ENCODE results near the gene CLEC18C.
"Not testable (repeated sequence)": the region's sequence is repeated elsewhere in the genome, so short reads cannot be mapped to it uniquely, and the experiment has no call there.

The CLEC18C gene

GRCh38 chr16:70173212-70173837, at the start of gene CLEC18C:
Gene CLEC18C, plus strand, starts transcription at chr16:70173787. Its CDS starts 492 bp downstream, at chr16:70174279.
- not testable (repeated sequence) for H3K27me3 ChIP-seq (replicated peaks; ENCODE audit: control insufficient read depth, insufficient read depth, low read length); DNase-seq (ENCODE audit: extremely low read depth, insufficient read length); H3K4me3 ChIP-seq (replicated peaks; ENCODE audit: low read depth, low read length); H3K36me3 ChIP-seq (ENCODE audit: control insufficient read depth, insufficient read depth, low read length)

- H3K4me3 ChIP-seq (replicated peaks; ENCODE audit: low read depth, low read length); DNase-seq (ENCODE audit: extremely low read depth, insufficient read length); H3K36me3 ChIP-seq (ENCODE audit: control insufficient read depth, insufficient read depth, low read length): not testable (repeated sequence)
These were observed 49.8 kb upstream of the CLEC18C start for GRCh38 chr16:70123822-70124221.

GRCh38 chr16:70126226-70126625, 47.4 kb upstream of the CLEC18C start:
- DNase-seq (ENCODE audit: extremely low read depth, insufficient read length); H3K27me3 ChIP-seq (replicated peaks; ENCODE audit: control insufficient read depth, insufficient read depth, low read length); H3K36me3 ChIP-seq (ENCODE audit: control insufficient read depth, insufficient read depth, low read length); H3K4me3 ChIP-seq (replicated peaks; ENCODE audit: low read depth, low read length): not testable (repeated sequence)

More at GRCh38 chr16:70123822-70124221, 49.8 kb upstream of the CLEC18C start:
- H3K27me3 ChIP-seq (replicated peaks; ENCODE audit: control insufficient read depth, insufficient read depth, low read length) = not testable (repeated sequence)

- not testable (repeated sequence) for H3K27me3 ChIP-seq (replicated peaks; ENCODE audit: control insufficient read depth, insufficient read depth, low read length); DNase-seq (ENCODE audit: extremely low read depth, insufficient read length); H3K4me3 ChIP-seq (replicated peaks; ENCODE audit: low read depth, low read length)
- peaks cover 13% of the 10 kb centered on the region for H3K36me3 ChIP-seq (ENCODE audit: control insufficient read depth, insufficient read depth, low read length)
These were observed 45.9 kb upstream of the CLEC18C start for GRCh38 chr16:70127706-70128105.

DNA sequence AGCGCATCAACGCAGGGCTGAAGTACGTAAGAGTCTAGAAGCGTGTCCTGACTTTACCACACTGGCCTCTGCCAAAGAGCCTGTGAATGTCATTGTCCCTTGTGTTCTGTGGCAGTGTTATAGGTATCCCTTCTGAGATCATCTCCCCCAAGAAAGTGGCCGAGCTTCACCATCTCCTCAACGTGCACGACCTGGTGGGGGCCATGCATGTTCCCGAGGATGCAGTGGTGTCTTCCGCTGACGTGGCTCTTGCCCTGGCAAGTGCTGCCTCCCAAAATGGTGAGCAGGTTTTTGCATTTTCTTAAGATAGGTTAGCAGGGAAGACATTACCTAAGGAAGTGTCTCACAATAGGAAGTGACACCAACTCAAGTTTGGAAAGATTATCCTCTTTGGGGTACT, 44.7 kb upstream of the CLEC18C start:
- H3K27me3 ChIP-seq (replicated peaks; ENCODE audit: control insufficient read depth, insufficient read depth, low read length); DNase-seq (ENCODE audit: extremely low read depth, insufficient read length); H3K4me3 ChIP-seq (replicated peaks; ENCODE audit: low read depth, low read length): not testable (repeated sequence)
- peaks cover 14% of the 10 kb centered on the region for H3K36me3 ChIP-seq (ENCODE audit: control insufficient read depth, insufficient read depth, low read length)

GRCh38 chr16:70135796-70136195, 37.8 kb upstream of the CLEC18C start:
- not testable (repeated sequence) for H3K4me3 ChIP-seq (replicated peaks; ENCODE audit: low read depth, low read length); DNase-seq (ENCODE audit: extremely low read depth, insufficient read length); H3K27me3 ChIP-seq (replicated peaks; ENCODE audit: control insufficient read depth, insufficient read depth, low read length)
- peaks cover 10% of the 10 kb centered on the region for H3K36me3 ChIP-seq (ENCODE audit: control insufficient read depth, insufficient read depth, low read length)

DNA sequence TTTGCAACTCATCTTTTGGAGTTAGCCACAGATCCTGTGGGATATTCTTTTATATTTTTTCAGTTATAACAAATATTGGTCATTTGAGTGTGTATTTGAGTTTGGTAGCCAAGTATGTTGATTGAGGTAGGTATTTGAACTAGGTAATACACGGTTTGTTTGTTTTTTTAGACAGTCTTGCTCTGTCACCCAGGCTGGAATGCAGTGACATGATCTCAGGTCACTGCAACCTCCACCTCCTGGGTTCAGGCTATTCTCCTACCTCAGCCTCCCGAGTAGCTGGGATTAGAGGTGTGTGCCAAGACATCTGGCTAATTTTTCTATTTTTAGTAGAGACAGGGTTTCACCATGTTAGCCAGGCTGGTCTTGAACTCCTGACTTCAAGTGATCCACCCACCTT, 37.0 kb upstream of the CLEC18C start:
- not testable (repeated sequence) for DNase-seq (ENCODE audit: extremely low read depth, insufficient read length); H3K27me3 ChIP-seq (replicated peaks; ENCODE audit: control insufficient read depth, insufficient read depth, low read length); H3K4me3 ChIP-seq (replicated peaks; ENCODE audit: low read depth, low read length); H3K36me3 ChIP-seq (ENCODE audit: control insufficient read depth, insufficient read depth, low read length)

DNA sequence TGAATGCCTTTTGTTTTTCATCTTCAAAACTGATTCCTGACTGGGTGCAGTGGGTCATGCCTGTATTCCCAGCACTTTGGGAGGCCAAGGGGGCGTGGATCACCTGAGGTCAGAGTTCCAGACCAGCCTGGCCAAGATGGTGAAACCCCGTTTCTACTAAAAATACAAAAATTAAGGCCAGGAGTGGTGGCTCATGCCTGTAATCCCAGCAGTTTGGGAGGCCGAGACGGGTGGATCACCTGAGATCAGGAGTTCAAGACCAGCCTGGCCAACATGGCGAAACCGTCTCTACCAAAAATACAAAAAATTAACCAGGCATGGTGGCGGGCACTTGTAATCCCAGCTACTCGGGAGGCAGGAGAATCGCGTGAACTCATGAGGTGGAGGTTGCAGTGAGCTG, 30.8 kb upstream of the CLEC18C start:
- not testable (repeated sequence) for H3K4me3 ChIP-seq (replicated peaks; ENCODE audit: low read depth, low read length); H3K36me3 ChIP-seq (ENCODE audit: control insufficient read depth, insufficient read depth, low read length); H3K27me3 ChIP-seq (replicated peaks; ENCODE audit: control insufficient read depth, insufficient read depth, low read length); DNase-seq (ENCODE audit: extremely low read depth, insufficient read length)

GRCh38 chr16:70143231-70143895, 30.2 kb upstream of the CLEC18C start:
- not testable (repeated sequence) for DNase-seq (ENCODE audit: extremely low read depth, insufficient read length); H3K27me3 ChIP-seq (replicated peaks; ENCODE audit: control insufficient read depth, insufficient read depth, low read length); H3K4me3 ChIP-seq (replicated peaks; ENCODE audit: low read depth, low read length); H3K36me3 ChIP-seq (ENCODE audit: control insufficient read depth, insufficient read depth, low read length)

GRCh38 chr16:70147853-70148252, 25.7 kb upstream of the CLEC18C start:
- not testable (repeated sequence) for H3K27me3 ChIP-seq (replicated peaks; ENCODE audit: control insufficient read depth, insufficient read depth, low read length); DNase-seq (ENCODE audit: extremely low read depth, insufficient read length); H3K4me3 ChIP-seq (replicated peaks; ENCODE audit: low read depth, low read length)
- peaks cover 17% of the 10 kb centered on the region for H3K36me3 ChIP-seq (ENCODE audit: control insufficient read depth, insufficient read depth, low read length)

GRCh38 chr16:70148453-70148852, 25.1 kb upstream of the CLEC18C start:
- not testable (repeated sequence) for DNase-seq (ENCODE audit: extremely low read depth, insufficient read length); H3K4me3 ChIP-seq (replicated peaks; ENCODE audit: low read depth, low read length); H3K27me3 ChIP-seq (replicated peaks; ENCODE audit: control insufficient read depth, insufficient read depth, low read length)
- peaks cover 20% of the 10 kb centered on the region for H3K36me3 ChIP-seq (ENCODE audit: control insufficient read depth, insufficient read depth, low read length)

GRCh38 chr16:70149296-70149695, 24.3 kb upstream of the CLEC18C start:
- not testable (repeated sequence) for DNase-seq (ENCODE audit: extremely low read depth, insufficient read length); H3K27me3 ChIP-seq (replicated peaks; ENCODE audit: control insufficient read depth, insufficient read depth, low read length); H3K4me3 ChIP-seq (replicated peaks; ENCODE audit: low read depth, low read length)
- peaks cover 20% of the 10 kb centered on the region for H3K36me3 ChIP-seq (ENCODE audit: control insufficient read depth, insufficient read depth, low read length)

All from GM06990 (cell line).